Glutamatergic neuron (in vitro differentiated cells): Measurements from ENCODE around the gene KRT86. TPM values are rescaled to one million over a fixed set of nuclear protein-coding genes. Genes with fewer than 3 reads are reported as not detected.

Experiments
- DNase-seq: peaks from one replicate; pipeline ENCODE4 v3.0.0; 2022
- H3K27ac Mint-ChIP-seq: one replicate; pipeline ENCODE4 v1.8.0; 2020; ENCODE audit warnings: mild to moderate bottlenecking, mixed read lengths, inconsistent platforms; ENCODE audit not compliant: unreplicated experiment
- H3K27me3 Mint-ChIP-seq: one replicate; pipeline ENCODE4 v1.8.0; 2020; ENCODE audit warnings: mild to moderate bottlenecking, moderate library complexity, mixed read lengths, inconsistent platforms; ENCODE audit not compliant: unreplicated experiment
- H3K36me3 Mint-ChIP-seq: one replicate; pipeline ENCODE4 v1.8.0; 2020; ENCODE audit warnings: mild to moderate bottlenecking, mixed read lengths, inconsistent platforms; ENCODE audit not compliant: unreplicated experiment
- H3K4me1 Mint-ChIP-seq: one replicate; pipeline ENCODE4 v1.8.0; 2020; ENCODE audit warnings: mild to moderate bottlenecking, low read depth, mixed read lengths, inconsistent platforms; ENCODE audit not compliant: unreplicated experiment
- H3K4me3 Mint-ChIP-seq: one replicate; pipeline ENCODE4 v1.8.0; 2020; ENCODE audit warnings: mild to moderate bottlenecking, mixed read lengths, inconsistent platforms; ENCODE audit not compliant: unreplicated experiment
- H3K9me3 Mint-ChIP-seq: one replicate; pipeline ENCODE4 v1.8.0; 2020; ENCODE audit warnings: mild to moderate bottlenecking, moderate library complexity, mixed read lengths, inconsistent platforms; ENCODE audit not compliant: unreplicated experiment
- CTCF ChIP-seq: fragments of 200-600 bp; sonication (generic); IDR thresholded peaks from one replicate; pipeline ENCODE4 v1.5.0; 2021; ENCODE audit not compliant: partially characterized antibody, unreplicated experiment
- total RNA-seq: library from RNA; stranded (reverse); fragmentation: NEBNext Ultra II Directional; extraction: Animal tissue kit (Norgen Biotek cat#: 25700); gene quantifications from one replicate; pipeline ENCODE4 v1.2.1, GENCODE V29; 2021; ENCODE audit not compliant: unreplicated experiment

The KRT86 gene
- total RNA-seq, 1 donor from 2014 or later, result not detected

- Mint-ChIP-seq H3K27me3 (peaks cover 11% of the 10 kb centered on the region), H3K36me3 (no peaks in the 10 kb centered on the region), H3K4me3 (no peak overlapping the region), H3K9me3 (peaks cover 5% of the 10 kb centered on the region), H3K4me1 (no peaks in the 10 kb centered on the region), H3K27ac (no peak overlapping the region)
- no peak for DNase-seq
- TF ChIP-seq CTCF, result no peak
Measured at GRCh38 chr12:52316290-52316689, 41.8 kb downstream of the KRT86 start.

DNA sequence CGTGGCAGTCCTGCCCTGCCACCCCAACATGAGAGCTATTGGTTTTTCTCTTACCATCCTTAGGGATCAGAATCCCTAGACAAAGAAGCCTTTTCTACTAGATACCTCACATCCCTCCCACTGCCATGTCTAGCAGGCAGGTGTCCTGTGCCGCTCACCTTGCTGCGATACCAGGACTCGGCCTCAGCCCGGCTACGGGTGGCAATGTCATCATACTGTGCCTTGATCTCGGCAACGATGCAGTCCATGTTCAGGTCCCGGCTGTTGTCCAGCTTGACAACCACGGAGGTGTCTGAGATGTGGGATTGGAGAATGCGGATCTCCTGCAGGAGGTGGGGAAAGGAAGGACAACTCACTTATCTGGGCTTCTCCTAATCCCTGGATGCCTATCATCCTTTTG lies 42.3 kb downstream of the KRT86 start:
- no peak for DNase-seq
- H3K27ac Mint-ChIP-seq, result no peak overlapping the region
- no peaks in the 10 kb centered on the region for H3K4me1 Mint-ChIP-seq
- no peak for TF ChIP-seq CTCF
- H3K4me3 Mint-ChIP-seq, result no peak overlapping the region
- H3K36me3 Mint-ChIP-seq, result no peaks in the 10 kb centered on the region
- H3K27me3 Mint-ChIP-seq, result peaks cover 11% of the 10 kb centered on the region
- peaks cover 5% of the 10 kb centered on the region for H3K9me3 Mint-ChIP-seq

- Mint-ChIP-seq H3K4me1 (no peaks in the 10 kb centered on the region), H3K9me3 (peaks cover 5% of the 10 kb centered on the region), H3K36me3 (no peaks in the 10 kb centered on the region), H3K27ac (no peak overlapping the region), H3K27me3 (peaks cover 13% of the 10 kb centered on the region), H3K4me3 (no peak overlapping the region)
- TF ChIP-seq CTCF, result no peak
- no peak for DNase-seq
Measured at GRCh38 chr12:52317468-52318052, 43.1 kb downstream of the KRT86 start.

DNA sequence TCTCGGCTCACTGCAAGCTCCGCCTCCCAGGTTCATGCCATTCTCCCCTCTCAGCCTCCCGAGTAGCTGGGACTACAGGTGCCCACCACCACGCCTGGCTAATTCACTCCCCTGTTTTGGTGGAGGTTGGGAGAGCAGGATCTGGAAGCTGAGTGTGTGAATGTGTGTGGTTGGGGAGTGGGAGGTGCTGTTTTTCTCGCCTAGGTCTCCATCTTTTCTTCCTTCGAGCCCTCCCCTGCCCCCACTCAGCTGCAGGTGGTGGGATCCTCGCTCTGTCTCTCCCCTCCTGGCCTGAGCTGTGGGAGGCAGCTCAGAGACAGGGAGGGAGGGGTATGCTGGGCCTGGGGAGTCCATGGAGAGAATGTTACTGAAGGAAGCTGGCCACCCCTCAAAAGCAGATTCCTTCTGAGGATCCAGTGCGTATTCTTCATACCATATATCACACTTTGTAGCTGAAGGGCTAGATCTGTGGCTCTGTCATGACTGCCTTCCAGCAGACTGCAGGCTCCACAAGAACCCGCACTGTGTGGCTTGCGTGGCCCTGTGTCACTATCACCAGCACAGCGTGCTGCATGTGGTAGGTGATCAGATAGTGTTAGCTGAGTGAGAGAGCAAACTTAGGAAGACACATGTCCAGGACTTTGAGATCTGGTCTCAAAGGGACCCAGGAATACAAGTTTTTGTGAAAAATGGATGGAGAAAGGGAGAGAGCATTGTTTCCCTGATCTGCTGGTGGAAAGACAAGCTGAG lies 44.0 kb downstream of the KRT86 start:
- Mint-ChIP-seq H3K36me3 (no peaks in the 10 kb centered on the region), H3K27ac (no peak overlapping the region), H3K4me1 (no peaks in the 10 kb centered on the region), H3K4me3 (no peak overlapping the region), H3K9me3 (peaks cover 1% of the 10 kb centered on the region), H3K27me3 (peaks cover 10% of the 10 kb centered on the region)
- no peak for TF ChIP-seq CTCF
- no peak for DNase-seq

DNA sequence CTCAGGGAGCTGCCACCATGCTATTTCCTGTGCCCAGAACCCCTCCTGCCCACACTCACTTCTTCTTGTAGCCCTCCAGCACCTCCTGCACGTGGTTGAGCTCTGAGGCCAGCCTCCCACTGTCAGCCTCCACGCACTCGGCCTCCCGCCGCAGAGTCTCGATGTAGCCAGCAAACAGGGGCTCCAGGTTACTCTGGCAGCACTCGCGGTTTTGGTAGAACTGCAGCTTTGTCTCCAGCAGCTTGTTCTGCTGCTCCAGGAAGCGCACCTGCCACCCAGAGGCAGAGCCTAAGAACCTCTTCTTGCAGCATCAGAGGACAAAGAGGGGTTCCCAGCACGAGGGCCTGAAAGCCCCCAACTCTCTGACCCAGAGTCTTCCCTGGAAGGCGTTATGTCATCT lies 44.7 kb downstream of the KRT86 start:
- TF ChIP-seq CTCF, result no peak
- Mint-ChIP-seq H3K4me1 (no peaks in the 10 kb centered on the region), H3K27ac (no peak overlapping the region), H3K9me3 (no peaks in the 10 kb centered on the region), H3K27me3 (peaks cover 9% of the 10 kb centered on the region), H3K36me3 (no peaks in the 10 kb centered on the region), H3K4me3 (no peak overlapping the region)
- DNase-seq, result no peak
